GM19324 (cell line): ENCODE data around the gene KAT8.
A peak's percentile ranks its signal among the peaks of the same experiment; 100 is the strongest.
"Not testable (repeated sequence)": the region's sequence is repeated elsewhere in the genome, so short reads cannot be mapped to it uniquely, and the experiment has no call there.

Source experiments
- ATAC-seq: cut with Tn5 transposase; IDR thresholded peaks from one replicate; pipeline ENCODE4 v1.9.1; 2021; ENCODE audit warnings: mild to moderate bottlenecking, moderate library complexity; ENCODE audit not compliant: unreplicated experiment, low FRiP score

KAT8 gene

DNA sequence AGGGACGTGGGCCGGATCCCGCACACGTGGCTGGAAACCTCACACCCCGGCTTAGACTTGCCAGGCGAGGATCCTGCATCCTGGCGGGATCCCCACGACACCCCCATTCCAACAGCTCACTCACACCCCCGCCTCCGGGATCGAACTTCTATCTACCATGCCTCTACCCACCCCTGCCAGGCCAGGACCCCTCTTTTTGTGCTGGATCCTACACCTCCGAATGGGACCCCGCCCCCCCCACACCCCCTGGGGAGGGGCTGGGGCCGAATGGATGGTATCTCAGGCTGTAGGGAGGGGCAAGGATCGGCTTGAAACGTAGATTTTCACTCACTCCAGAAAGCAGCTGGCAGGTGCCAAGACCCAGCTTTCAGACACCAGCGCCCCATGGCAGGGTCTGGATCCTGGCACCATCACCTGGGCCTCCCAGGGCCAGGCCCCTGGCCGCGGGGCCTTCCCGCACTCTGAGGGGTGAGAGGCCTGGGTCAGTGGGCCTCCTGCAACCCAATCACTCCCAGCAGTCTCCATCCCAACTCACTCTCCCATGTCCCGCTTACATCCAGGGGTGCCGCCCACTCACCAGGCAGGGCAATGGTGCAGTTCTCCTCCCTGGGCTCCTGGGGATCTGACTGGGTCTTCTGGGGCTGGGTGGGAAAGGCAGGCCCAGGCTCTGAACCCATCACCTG lies 25.7 kb downstream of the KAT8 start:
- no peak for ATAC-seq

GRCh38 chr16:31143694-31144148 lies 26.3 kb downstream of the KAT8 start:
- ATAC-seq: no peak

GRCh38 chr16:31144418-31144817 lies 27.0 kb downstream of the KAT8 start:
- not testable (repeated sequence) for ATAC-seq

DNA sequence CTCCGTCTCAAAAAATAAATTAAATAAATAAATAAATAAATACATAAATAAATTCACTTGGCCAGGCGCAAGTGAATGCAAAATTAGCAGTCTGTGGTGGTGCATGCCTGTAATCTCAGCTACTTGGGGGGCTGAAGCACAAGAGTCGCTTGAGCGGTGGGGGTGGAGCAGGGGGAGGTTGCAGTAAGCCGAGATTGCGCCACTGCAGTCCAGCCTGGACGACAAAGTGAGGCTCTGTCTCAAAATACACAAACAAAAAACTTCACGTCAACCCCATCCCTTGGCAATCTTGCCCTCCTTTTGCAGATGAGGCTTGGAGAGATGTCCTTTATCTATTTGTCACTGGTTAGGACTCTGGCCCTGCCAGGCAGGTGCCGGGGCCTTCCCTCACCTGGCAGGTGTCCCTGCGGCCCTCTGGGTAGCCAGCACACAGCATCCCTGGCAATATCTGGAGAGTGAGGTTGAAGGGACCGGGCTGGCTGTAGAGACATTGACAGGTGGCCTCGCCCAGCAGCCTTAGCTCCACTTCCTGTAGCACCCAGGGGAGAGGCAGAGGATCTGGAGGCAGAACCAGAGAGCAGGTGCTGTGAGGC lies 28.0 kb downstream of the KAT8 start:
- ATAC-seq: no peak

DNA sequence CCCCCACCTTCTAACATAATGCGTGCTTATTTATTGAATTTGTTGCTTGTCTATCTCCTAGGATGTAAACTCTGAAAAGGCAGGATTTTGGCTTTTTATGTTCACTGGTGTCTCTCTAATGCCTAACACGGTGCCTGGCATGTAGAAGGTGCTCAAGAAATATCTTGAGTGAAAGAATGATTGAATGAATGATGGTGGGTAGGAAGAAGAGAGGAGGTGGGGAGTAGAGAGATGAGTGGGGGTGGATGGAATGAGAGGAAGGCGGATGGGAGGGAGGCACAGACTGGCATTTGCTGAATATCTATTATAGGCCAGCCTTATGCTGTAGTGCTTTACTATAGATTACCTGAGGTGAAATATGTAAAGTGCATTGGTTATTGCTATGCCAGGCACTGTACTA lies 30.1 kb downstream of the KAT8 start:
- ATAC-seq: no peak

- no peak for ATAC-seq
Measured at GRCh38 chr16:31148281-31148728, 30.8 kb downstream of the KAT8 start.

DNA sequence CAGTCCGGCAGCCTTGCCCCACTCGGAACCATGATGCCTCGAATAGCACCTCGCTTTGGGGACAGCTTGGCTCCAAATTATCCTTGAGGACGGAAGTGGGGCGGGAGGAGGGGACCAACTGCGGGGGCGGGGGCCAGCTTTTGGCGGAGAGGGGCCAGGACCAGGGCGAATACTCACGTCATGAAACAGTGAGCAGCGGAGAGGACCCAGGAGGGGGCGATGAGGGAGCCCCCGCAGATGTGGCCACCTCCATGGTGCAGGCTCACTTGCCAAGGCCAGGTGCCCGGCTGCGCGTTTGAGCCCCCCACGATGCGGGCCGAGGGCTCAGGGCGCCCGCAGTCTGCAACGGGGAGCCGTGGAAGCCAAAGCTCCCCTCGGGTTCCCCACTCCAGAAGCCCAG lies 31.4 kb downstream of the KAT8 start:
- ATAC-seq: no peak

GRCh38 chr16:31149332-31149731 lies 31.9 kb downstream of the KAT8 start:
- ATAC-seq: no peak

GRCh38 chr16:31149894-31150890 lies 32.7 kb downstream of the KAT8 start, which contains the start of gene PRSS36:
Gene PRSS36, minus strand, starts transcription at chr16:31150066. Its CDS starts 31 bp downstream, at chr16:31150035.
- no peak for ATAC-seq

DNA sequence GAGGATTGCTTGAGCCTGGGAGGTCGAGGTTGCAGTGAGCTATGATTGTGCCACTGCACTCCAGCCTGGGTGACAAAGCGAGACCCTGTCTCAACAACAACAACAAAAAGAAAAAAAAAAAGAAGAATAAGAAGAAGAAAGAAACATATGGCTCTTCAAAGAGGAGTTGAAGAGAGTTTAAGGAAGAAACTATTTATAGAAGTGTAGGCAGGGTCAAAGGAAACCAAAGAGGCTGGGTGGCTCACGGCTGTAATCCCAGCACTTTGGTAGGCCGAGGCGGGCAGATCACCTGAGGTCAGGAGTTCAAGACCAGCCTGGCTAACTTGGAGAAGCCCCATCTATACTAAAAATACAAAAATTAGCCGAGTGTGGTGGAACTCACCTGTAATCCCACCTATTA lies 33.5 kb downstream of the KAT8 start:
- not testable (repeated sequence) for ATAC-seq

GRCh38 chr16:31157136-31157535 lies 39.7 kb downstream of the KAT8 start:
- no peak for ATAC-seq

- ATAC-seq: no peak
Measured at GRCh38 chr16:31167315-31167714, 49.9 kb downstream of the KAT8 start.

DNA sequence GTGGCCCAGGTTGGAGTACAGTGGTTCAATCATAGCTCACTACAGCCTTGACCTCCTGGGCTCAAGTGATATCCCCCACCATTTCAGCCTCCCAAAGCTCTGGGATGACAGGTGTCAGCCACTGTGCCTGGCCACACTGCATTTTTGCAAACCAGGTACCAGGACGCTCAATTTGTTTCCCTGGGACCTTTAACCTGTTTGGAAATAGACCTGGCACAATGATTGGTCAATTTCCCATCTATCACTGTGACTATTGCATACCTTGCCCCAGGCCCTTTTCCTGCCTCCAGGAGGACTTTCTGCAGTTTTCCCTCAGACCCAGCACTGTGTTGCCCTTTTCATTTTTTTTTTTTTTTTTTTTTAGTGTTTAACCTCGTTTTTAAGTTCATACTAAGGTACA lies 51.4 kb downstream of the KAT8 start:
- no peak for ATAC-seq

GRCh38 chr16:31170048-31170447 lies 52.6 kb downstream of the KAT8 start:
- not testable (repeated sequence) for ATAC-seq

GRCh38 chr16:31177136-31177535 lies 59.7 kb downstream of the KAT8 start:
- ATAC-seq: no peak

DNA sequence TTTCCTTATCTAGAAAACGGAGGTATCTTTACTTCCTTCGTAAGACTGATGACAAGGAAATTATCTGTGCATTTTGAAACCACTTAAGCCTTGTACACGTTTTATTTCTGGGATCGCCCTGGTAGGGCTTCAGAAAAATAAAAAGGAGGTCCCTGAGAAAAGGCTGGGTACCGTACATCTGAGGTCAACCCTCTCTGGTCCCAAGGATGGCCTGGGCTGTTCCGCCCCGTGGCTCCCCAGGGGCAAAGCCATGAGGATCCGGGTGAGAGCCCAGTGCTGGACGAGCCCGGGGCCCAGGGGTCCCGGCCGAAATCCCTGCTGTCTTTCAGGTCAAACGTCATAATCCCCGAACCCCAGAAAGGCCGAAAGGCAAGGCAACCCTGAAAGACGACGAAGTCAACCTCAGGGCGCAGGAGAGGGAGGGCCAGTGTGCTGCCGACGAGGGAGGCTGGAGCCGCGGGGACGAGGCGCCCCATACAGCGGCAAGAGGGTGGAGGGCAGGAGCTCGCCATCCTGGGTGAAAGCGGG lies 61.8 kb downstream of the KAT8 start:
- ATAC-seq: peak; percentile 1

- peak; percentile 85 for ATAC-seq
Measured at GRCh38 chr16:31179747-31180459, 62.4 kb downstream of the KAT8 start, which contains the start of gene FUS. Gene FUS, plus strand, starts transcription at chr16:31180139. Its CDS starts 76 bp downstream, at chr16:31180215.
